Measurements from ENCODE around the gene TBC1D23.

Gene TBC1D23

GRCh38 chr3:100245136-100245535 is 15.7 kb upstream of the TBC1D23 start (continued):
- no peak for TF ChIP-seq ZNF404 (tag by site-specific recombination; IDR thresholded peaks at IDR 0.05)
- no peak for TF ChIP-seq ZNF280D (tag by site-specific recombination; IDR thresholded peaks at IDR 0.05)

GRCh38 chr3:100245927-100246326 is 14.9 kb upstream of the TBC1D23 start:
- ChIA-PET CTCF (interaction anchor here (0.7 kb wide), 1 partner anchor 399 kb away, joined by 4 read pairs; no protein-coding TSS in a partner anchor), POLR2A (no interaction called here)
- Histone ChIP-seq H3K9me3 (ENCODE audit: control insufficient read depth, insufficient read depth, low read depth, low read length) (no peaks in the 10 kb centered on the region), H3K4me1 (ENCODE audit: control insufficient read depth, insufficient read depth, low read length) (no peaks in the 10 kb centered on the region), H3K4me3 (ENCODE audit: low read depth, low read length) (no peak overlapping the region), H3K36me3 (ENCODE audit: control insufficient read depth in 2 of 2, insufficient read depth in 1 of 2, low read length in 2 of 2) (no peaks in the 10 kb centered on the region), H3K27ac (ENCODE audit: extremely low read depth, low read depth, low read length) (no peak overlapping the region)
- no peak for TF ChIP-seq ZNF175 (tag by site-specific recombination; IDR thresholded peaks at IDR 0.05)
- TF ChIP-seq ZNF366 (tag by site-specific recombination; conservative IDR thresholded peaks at IDR 0.05) = no peak
- no peak for TF ChIP-seq PATZ1 (tag by site-specific recombination; IDR thresholded peaks at IDR 0.05)
- TF ChIP-seq ZNF449 (tag by site-specific recombination; IDR thresholded peaks at IDR 0.05) = no peak
- TF ChIP-seq ZFHX2 (tag by site-specific recombination; conservative IDR thresholded peaks at IDR 0.05) = no peak
- no peak for TF ChIP-seq ZNF221 (tag by site-specific recombination; IDR thresholded peaks at IDR 0.05; ENCODE audit: borderline replicate concordance)
- TF ChIP-seq ZSCAN30 (tag by site-specific recombination; IDR thresholded peaks at IDR 0.05) = no peak
- no peak for TF ChIP-seq ZNF510 (tag by site-specific recombination; IDR thresholded peaks at IDR 0.05; ENCODE audit: insufficient replicate concordance)

- Histone ChIP-seq H3K27ac (ENCODE audit: extremely low read depth, low read depth, low read length) (no peak overlapping the region), H3K4me1 (ENCODE audit: control insufficient read depth, insufficient read depth, low read length) (no peaks in the 10 kb centered on the region), H3K9me3 (ENCODE audit: control insufficient read depth, insufficient read depth, low read depth, low read length) (no peaks in the 10 kb centered on the region), H3K36me3 (ENCODE audit: control insufficient read depth in 2 of 2, insufficient read depth in 1 of 2, low read length in 2 of 2) (no peaks in the 10 kb centered on the region), H3K4me3 (ENCODE audit: low read depth, low read length) (no peak overlapping the region)
- CTCF ChIA-PET = interaction anchor here (0.7 kb wide), 1 partner anchor 403 kb away, joined by 3 read pairs; no protein-coding TSS in a partner anchor
- TF ChIP-seq ZNF398 (tag by site-specific recombination; IDR thresholded peaks at IDR 0.05) (no peak), ZNF707 (tag by site-specific recombination; IDR thresholded peaks at IDR 0.05) (no peak)
- POLR2A ChIA-PET = no interaction called here
Measured at GRCh38 chr3:100246999-100247398, 13.8 kb upstream of the TBC1D23 start.
